Measurements from ENCODE around the gene FAAP20. TPM values are rescaled to one million over a fixed set of nuclear protein-coding genes. Genes with fewer than 3 reads are reported as not detected.

FAAP20 gene
- total RNA-seq, 5 donors from 2014 or later (not counting 1 experiment from before 2014, with no cell fraction given): 52.9 to 74.8 (median 68.2) TPM

- no peaks in the 10 kb centered on the region for H3K27me3 Mint-ChIP-seq
- no peak overlapping the region for H3K27ac ChIP-seq (ENCODE audit: low read length)
- H3K4me3 Mint-ChIP-seq: no peak overlapping the region
- H3K9me3 Mint-ChIP-seq: no peaks in the 10 kb centered on the region
- H3K36me3 ChIP-seq (ENCODE audit: control insufficient read depth in 2 of 2, extremely low read depth in 1 of 2, insufficient read depth in 1 of 2, low read length in 1 of 2): no peaks in the 10 kb centered on the region
- no peak overlapping the region for H3K4me3 ChIP-seq (ENCODE audit: control insufficient read depth in 1 of 2, extremely low read depth in 1 of 2, low read length in 1 of 2)
- ATAC-seq (replicated peaks in 1 of 4): no peak
- H3K4me1 ChIP-seq (ENCODE audit: control insufficient read depth in 1 of 2, extremely low read depth in 1 of 2, insufficient read depth in 2 of 2, low read length in 2 of 2): peaks cover 0 to 9% of the 10 kb centered on the region in 2 experiments
- no peak for DNase-seq
- peaks cover 24% of the 10 kb centered on the region for H3K36me3 Mint-ChIP-seq
- H3K9me3 ChIP-seq: no peaks in the 10 kb centered on the region
- no peak overlapping the region for H3K27ac Mint-ChIP-seq
- ChIA-PET POLR2A (no interaction called here), CTCF (no interaction called here)
- H3K4me1 Mint-ChIP-seq: peaks cover 2 to 7% (median 5%) of the 10 kb centered on the region in 3 donors
- 94% methylated on average over 12 of the region's 16 CpGs for whole genome bisulfite sequencing (ENCODE audit: insufficient coverage)
- H3K27me3 ChIP-seq (replicated peaks in 1 of 2; ENCODE audit: control insufficient read depth in 2 of 2, extremely low read depth in 1 of 2, insufficient read depth in 2 of 2, low read length in 1 of 2): peaks cover 0 to 2% of the 10 kb centered on the region in 2 experiments
These were observed 15.7 kb downstream of the FAAP20 start for GRCh38 chr1:2178875-2179274.

- Mint-ChIP-seq H3K4me1 (peaks cover 2 to 7% (median 6%) of the 10 kb centered on the region in 3 donors), H3K9me3 (no peaks in the 10 kb centered on the region), H3K36me3 (peaks cover 22% of the 10 kb centered on the region), H3K27ac (no peak overlapping the region), H3K4me3 (no peak overlapping the region), H3K27me3 (no peaks in the 10 kb centered on the region)
- DNase-seq (no peak), ATAC-seq (replicated peaks in 1 of 4) (no peak)
- Histone ChIP-seq H3K27me3 (replicated peaks in 1 of 2; ENCODE audit: control insufficient read depth in 2 of 2, extremely low read depth in 1 of 2, insufficient read depth in 2 of 2, low read length in 1 of 2) (peaks cover 0 to 2% of the 10 kb centered on the region in 2 experiments), H3K4me1 (ENCODE audit: control insufficient read depth in 1 of 2, extremely low read depth in 1 of 2, insufficient read depth in 2 of 2, low read length in 2 of 2) (peaks cover 0 to 9% of the 10 kb centered on the region in 2 experiments), H3K4me3 (ENCODE audit: control insufficient read depth in 1 of 2, extremely low read depth in 1 of 2, low read length in 1 of 2) (no peak overlapping the region), H3K27ac (ENCODE audit: low read length) (no peak overlapping the region), H3K36me3 (ENCODE audit: control insufficient read depth in 2 of 2, extremely low read depth in 1 of 2, insufficient read depth in 1 of 2, low read length in 1 of 2) (no peaks in the 10 kb centered on the region), H3K9me3 (no peaks in the 10 kb centered on the region)
- CTCF ChIA-PET: no interaction called here
- 95% methylated on average over 16 of the region's 18 CpGs for WGBS (ENCODE audit: insufficient coverage)
- POLR2A ChIA-PET: no interaction called here
These were observed 16.5 kb downstream of the FAAP20 start for GRCh38 chr1:2177946-2178538.

- no peak overlapping the region for H3K27ac Mint-ChIP-seq
- no peak overlapping the region for H3K4me3 Mint-ChIP-seq
- no peaks in the 10 kb centered on the region for H3K9me3 ChIP-seq
- 88% methylated on average over 19 of the region's 21 CpGs for WGBS (ENCODE audit: insufficient coverage)
- H3K4me1 Mint-ChIP-seq: peaks cover 0 to 7% (median 6%) of the 10 kb centered on the region in 3 donors
- H3K36me3 ChIP-seq (ENCODE audit: control insufficient read depth in 2 of 2, extremely low read depth in 1 of 2, insufficient read depth in 1 of 2, low read length in 1 of 2): no peaks in the 10 kb centered on the region
- POLR2A ChIA-PET: no interaction called here
- H3K36me3 Mint-ChIP-seq: peaks cover 25% of the 10 kb centered on the region
- CTCF ChIA-PET: no interaction called here
- no peaks in the 10 kb centered on the region for H3K9me3 Mint-ChIP-seq
- DNase-seq (no peak), ATAC-seq (replicated peaks in 1 of 4) (no peak)
- no peak overlapping the region for H3K4me3 ChIP-seq (ENCODE audit: control insufficient read depth in 1 of 2, extremely low read depth in 1 of 2, low read length in 1 of 2)
- no peaks in the 10 kb centered on the region for H3K27me3 Mint-ChIP-seq
- peaks cover 0 to 2% of the 10 kb centered on the region in 2 experiments for H3K27me3 ChIP-seq (replicated peaks in 1 of 2; ENCODE audit: control insufficient read depth in 2 of 2, extremely low read depth in 1 of 2, insufficient read depth in 2 of 2, low read length in 1 of 2)
- H3K27ac ChIP-seq (ENCODE audit: low read length): no peak overlapping the region
- H3K4me1 ChIP-seq (ENCODE audit: control insufficient read depth in 1 of 2, extremely low read depth in 1 of 2, insufficient read depth in 2 of 2, low read length in 2 of 2): peaks cover 0 to 9% of the 10 kb centered on the region in 2 experiments
These were observed 17.0 kb downstream of the FAAP20 start for GRCh38 chr1:2177541-2177940.

DNA sequence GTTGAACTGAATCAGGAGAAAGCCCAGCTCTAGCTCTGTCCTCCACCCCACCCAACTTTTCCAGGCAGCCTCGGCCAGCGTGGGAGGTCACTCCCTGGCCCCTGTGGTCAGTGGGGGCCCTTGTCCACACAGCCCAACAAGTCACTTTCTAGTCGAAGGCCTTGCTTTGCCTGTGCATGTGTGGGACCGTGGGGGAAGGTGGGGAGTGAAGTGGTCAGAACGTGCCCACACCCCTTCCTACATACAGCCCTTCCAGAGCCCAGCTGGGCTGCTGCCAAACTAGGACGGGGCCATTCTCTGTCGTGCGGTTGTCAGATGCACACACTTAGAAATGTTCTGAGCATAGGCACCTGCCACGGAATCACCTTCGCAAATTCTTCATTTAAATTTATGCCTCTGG is 18.0 kb downstream of the FAAP20 start:
- ChIA-PET CTCF (interaction anchor here in 1 of 2 donors (1.4 kb wide), 1 partner anchor 43 kb away, joined by 3 read pairs; no protein-coding TSS in a partner anchor), POLR2A (no interaction called here)
- Mint-ChIP-seq H3K9me3 (no peaks in the 10 kb centered on the region), H3K4me3 (no peak overlapping the region), H3K27ac (no peak overlapping the region), H3K36me3 (peaks cover 28% of the 10 kb centered on the region), H3K4me1 (peaks cover 0 to 7% (median 6%) of the 10 kb centered on the region in 3 donors), H3K27me3 (no peaks in the 10 kb centered on the region)
- peaks cover 0 to 9% of the 10 kb centered on the region in 2 experiments for H3K4me1 ChIP-seq (ENCODE audit: control insufficient read depth in 1 of 2, extremely low read depth in 1 of 2, insufficient read depth in 2 of 2, low read length in 2 of 2)
- no peak for ATAC-seq (replicated peaks in 1 of 4)
- H3K4me3 ChIP-seq (ENCODE audit: control insufficient read depth in 1 of 2, extremely low read depth in 1 of 2, low read length in 1 of 2): no peak overlapping the region
- no peaks in the 10 kb centered on the region for H3K9me3 ChIP-seq
- peaks cover 0 to 3% of the 10 kb centered on the region in 2 donors for H3K36me3 ChIP-seq (ENCODE audit: control insufficient read depth in 2 of 2, extremely low read depth in 1 of 2, insufficient read depth in 1 of 2, low read length in 1 of 2)
- H3K27ac ChIP-seq (ENCODE audit: low read length): no peak overlapping the region
- no CpG with 5 or more reads among the region's 10 CpGs for WGBS (ENCODE audit: insufficient coverage)
- peaks cover 0 to 2% of the 10 kb centered on the region in 2 experiments for H3K27me3 ChIP-seq (replicated peaks in 1 of 2; ENCODE audit: control insufficient read depth in 2 of 2, extremely low read depth in 1 of 2, insufficient read depth in 2 of 2, low read length in 1 of 2)
- no peak for DNase-seq

DNA sequence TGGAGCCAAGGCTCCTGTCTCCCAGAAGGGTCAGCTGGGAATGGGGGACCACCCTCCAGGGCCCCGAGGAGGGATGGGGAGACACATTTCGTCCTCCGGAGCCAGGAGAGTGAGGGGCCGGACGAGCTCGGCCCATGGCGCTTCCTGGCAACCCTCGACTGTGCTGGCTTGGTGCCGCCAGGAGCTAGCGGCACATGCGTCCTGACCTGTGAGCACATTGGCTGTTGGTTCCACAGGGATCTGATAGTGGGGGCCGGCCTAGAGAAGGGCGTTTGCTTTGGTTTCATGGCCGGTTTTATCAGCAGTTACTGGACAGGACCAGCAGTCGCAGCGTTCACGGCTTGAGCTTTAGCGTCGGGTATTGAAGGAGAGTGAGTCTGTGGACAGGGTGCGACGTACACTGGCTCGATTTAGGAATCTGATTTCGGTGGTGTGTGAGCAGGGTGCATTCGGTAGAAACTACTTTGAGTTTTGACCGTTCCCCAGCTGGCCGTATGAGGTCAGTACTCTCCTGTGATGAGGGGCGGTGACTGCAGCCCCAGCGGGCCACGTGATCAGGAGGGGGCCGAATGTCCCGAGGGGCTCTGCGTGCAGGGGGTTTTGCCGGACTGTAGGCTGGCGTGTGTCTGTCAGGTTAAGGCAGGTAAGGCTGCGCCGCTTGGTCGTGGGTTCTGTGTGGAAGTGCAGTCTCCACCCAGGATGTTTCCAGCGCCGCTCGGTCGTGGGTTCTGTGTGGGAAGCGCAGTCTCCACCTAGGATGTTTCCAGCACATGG is 18.7 kb downstream of the FAAP20 start:
- H3K36me3 ChIP-seq (ENCODE audit: control insufficient read depth in 2 of 2, extremely low read depth in 1 of 2, insufficient read depth in 1 of 2, low read length in 1 of 2): peaks cover 0 to 4% of the 10 kb centered on the region in 2 donors
- peaks cover 0 to 7% (median 6%) of the 10 kb centered on the region in 3 donors for H3K4me1 Mint-ChIP-seq
- H3K9me3 ChIP-seq: no peaks in the 10 kb centered on the region
- peaks cover 30% of the 10 kb centered on the region for H3K36me3 Mint-ChIP-seq
- no peak overlapping the region for H3K4me3 ChIP-seq (ENCODE audit: control insufficient read depth in 1 of 2, extremely low read depth in 1 of 2, low read length in 1 of 2)
- ChIA-PET CTCF (interaction anchor here in 1 of 2 donors (1.4 kb wide), 1 partner anchor 42 kb away, joined by 3 read pairs; no protein-coding TSS in a partner anchor), POLR2A (no interaction called here)
- no peak overlapping the region for H3K4me3 Mint-ChIP-seq
- 94% methylated on average over 39 of the region's 42 CpGs for WGBS (ENCODE audit: insufficient coverage)
- H3K9me3 Mint-ChIP-seq: no peaks in the 10 kb centered on the region
- DNase-seq (no peak), ATAC-seq (replicated peaks in 1 of 4) (no peak)
- no peak overlapping the region for H3K27ac Mint-ChIP-seq
- no peak overlapping the region for H3K27ac ChIP-seq (ENCODE audit: low read length)
- H3K27me3 Mint-ChIP-seq: no peaks in the 10 kb centered on the region
- H3K4me1 ChIP-seq (ENCODE audit: control insufficient read depth in 1 of 2, extremely low read depth in 1 of 2, insufficient read depth in 2 of 2, low read length in 2 of 2): peaks cover 0 to 9% of the 10 kb centered on the region in 2 experiments
- peaks cover 0 to 2% of the 10 kb centered on the region in 2 experiments for H3K27me3 ChIP-seq (replicated peaks in 1 of 2; ENCODE audit: control insufficient read depth in 2 of 2, extremely low read depth in 1 of 2, insufficient read depth in 2 of 2, low read length in 1 of 2)

GRCh38 chr1:2175055-2175414 is 19.5 kb downstream of the FAAP20 start:
- H3K27me3 ChIP-seq (replicated peaks in 1 of 2; ENCODE audit: control insufficient read depth in 2 of 2, extremely low read depth in 1 of 2, insufficient read depth in 2 of 2, low read length in 1 of 2): peaks cover 0 to 2% of the 10 kb centered on the region in 2 experiments
- peaks cover 0 to 4% of the 10 kb centered on the region in 2 donors for H3K36me3 ChIP-seq (ENCODE audit: control insufficient read depth in 2 of 2, extremely low read depth in 1 of 2, insufficient read depth in 1 of 2, low read length in 1 of 2)
- CTCF ChIA-PET: interaction anchor here in 1 of 2 donors (1.1 kb wide), 1 partner anchor 36 kb away, joined by 3 read pairs; no protein-coding TSS in a partner anchor
- Mint-ChIP-seq H3K9me3 (no peaks in the 10 kb centered on the region), H3K36me3 (peaks cover 30% of the 10 kb centered on the region), H3K27ac (no peak overlapping the region), H3K4me3 (peak overlapping the region in 1 of 3 donors; percentile 44), H3K4me1 (peaks cover 0 to 7% (median 6%) of the 10 kb centered on the region in 3 donors), H3K27me3 (no peaks in the 10 kb centered on the region)
- no peaks in the 10 kb centered on the region for H3K9me3 ChIP-seq
- ATAC-seq (replicated peaks in 1 of 4) (no peak), DNase-seq (no peak)
- H3K4me1 ChIP-seq (ENCODE audit: control insufficient read depth in 1 of 2, extremely low read depth in 1 of 2, insufficient read depth in 2 of 2, low read length in 2 of 2): peaks cover 0 to 9% of the 10 kb centered on the region in 2 experiments
- WGBS (ENCODE audit: insufficient coverage): 71% methylated on average over 6 of the region's 9 CpGs
- H3K27ac ChIP-seq (ENCODE audit: low read length): no peak overlapping the region
- POLR2A ChIA-PET: no interaction called here
- no peak overlapping the region for H3K4me3 ChIP-seq (ENCODE audit: control insufficient read depth in 1 of 2, extremely low read depth in 1 of 2, low read length in 1 of 2)

All from T-cell (primary cell).